GM21367 (cell line): ENCODE results near the gene FGF14.
"Not testable (repeated sequence)": the region's sequence is repeated elsewhere in the genome, so short reads cannot be mapped to it uniquely, and the experiment has no call there.

ENCODE experiments used
- ATAC-seq: cut with Tn5 transposase; IDR thresholded peaks from one replicate; pipeline ENCODE4 v1.9.1; 2021; ENCODE audit not compliant: unreplicated experiment

The FGF14 gene

DNA sequence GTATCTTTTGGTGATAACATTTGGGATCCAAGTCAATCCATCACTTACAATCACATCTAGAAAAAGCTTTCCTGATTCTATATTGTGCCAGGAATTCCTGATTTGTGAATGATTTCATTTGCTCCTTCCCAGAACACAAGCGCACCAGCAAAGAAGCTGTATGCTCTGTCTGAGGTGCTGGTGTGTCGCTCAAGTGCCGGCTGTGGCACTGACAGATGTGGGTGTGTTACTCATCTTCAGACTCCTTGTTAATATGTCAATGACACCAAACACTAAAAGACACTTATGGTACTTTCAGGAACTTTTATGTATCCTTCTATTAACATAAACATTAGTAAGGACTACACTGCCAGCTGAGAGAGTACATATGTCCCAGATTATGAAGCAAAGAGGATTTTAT lies 520.3 kb downstream of the FGF14 start:
- no peak for ATAC-seq

DNA sequence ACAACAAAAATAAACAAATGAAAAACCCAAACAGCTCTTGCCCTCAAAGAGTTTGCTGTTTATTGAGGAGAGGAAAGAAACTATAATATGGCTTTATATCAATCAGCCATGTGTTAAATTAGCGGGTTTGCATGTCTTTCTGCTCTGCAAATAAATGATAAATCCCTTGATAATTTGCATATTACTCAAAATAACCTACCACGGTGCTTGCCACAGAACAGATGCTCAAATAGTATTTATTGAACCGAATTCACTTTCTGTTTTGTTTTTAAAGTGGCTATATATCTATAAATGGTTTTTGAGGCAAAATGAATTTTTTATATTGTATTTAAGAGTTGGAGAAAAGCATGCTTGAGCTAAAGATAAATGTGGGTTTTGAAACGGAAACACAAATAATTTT lies 521.3 kb downstream of the FGF14 start:
- ATAC-seq = peak; percentile 49

DNA sequence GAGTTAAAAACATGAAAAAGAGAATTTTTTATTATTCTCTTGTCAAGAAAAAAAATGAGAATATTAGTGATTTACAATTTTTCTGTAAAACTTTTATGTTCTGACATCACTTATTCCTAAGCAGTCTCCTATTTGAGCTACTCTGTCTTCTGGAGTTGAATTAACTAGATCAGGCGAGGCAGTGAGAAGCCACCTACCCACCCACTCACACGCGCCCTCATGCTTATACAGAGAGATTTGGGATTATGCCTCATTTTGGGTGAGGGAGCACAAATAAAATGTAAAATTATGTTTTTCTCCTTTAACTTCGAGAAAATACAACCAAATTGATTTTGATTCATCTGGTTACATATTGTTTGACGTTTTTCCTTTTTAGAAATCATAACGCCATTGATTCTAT lies 524.9 kb downstream of the FGF14 start:
- ATAC-seq = no peak

DNA sequence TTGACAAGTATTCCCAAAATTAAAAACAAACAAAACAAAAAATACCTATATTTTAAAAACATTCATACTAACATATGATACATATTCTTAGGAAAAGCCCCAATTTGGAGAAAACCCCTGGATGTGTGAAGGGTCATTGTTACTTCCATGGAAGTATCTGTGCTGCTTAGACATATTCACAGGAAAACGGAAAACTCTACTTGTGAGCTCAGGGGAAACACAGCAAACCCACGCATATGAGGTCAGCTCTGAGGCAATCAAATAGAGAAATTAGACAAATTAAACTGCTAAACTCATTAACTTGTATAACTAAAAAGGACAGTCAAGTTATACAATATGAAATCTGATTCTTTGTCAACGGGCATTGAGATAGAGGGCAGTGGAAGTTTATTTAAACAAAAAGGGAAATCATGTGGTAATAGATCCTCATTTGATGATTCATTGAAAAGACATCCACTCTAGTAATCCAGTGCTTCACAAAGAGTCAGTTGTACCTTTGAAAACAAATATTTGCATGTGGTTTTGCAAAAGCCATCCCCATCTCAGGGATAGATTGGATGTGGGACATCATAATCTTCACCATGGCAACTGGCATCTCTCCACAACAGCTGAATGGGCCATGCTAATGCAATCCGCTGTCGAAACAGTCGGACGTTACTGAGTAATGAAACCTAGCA lies 526.0 kb downstream of the FGF14 start:
- no peak for ATAC-seq

DNA sequence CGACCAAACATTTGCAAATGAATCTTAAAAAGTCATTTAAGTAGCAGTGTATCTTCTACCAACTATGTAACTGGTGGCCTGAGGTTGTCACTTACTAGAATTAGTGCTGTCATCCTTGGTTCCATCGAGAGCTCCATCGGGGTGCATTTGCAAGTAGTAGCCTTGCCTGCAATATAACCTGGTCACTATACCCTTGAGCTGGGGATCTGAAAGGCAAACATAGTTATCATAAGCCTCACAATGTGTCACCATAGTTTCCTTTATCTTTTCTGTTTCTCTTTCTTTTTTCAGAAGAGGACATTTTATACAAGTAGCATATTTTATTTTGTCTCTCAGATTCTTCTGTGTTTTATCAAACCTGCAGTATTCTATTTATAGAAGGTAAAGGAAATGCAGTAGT lies 526.8 kb downstream of the FGF14 start:
- ATAC-seq = no peak

DNA sequence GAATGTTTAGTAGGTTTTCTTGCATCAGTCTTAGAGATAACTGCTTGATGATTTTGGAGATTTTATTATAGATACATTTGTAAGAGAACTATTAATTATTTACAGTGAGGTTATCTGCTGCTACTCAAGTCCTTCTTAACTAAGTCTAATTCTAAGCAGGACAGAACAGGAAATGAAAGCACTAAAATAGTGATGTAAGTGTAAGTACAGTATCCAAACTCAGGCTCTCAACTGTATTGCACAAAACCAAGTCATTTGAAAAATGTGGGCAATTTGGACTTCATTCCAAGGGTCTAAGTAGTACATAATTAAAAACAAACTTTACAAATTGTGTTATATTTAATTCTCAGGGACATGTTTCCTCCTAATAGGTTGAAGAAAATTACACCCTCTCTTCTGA lies 532.3 kb downstream of the FGF14 start:
- ATAC-seq = peak; percentile 86

DNA sequence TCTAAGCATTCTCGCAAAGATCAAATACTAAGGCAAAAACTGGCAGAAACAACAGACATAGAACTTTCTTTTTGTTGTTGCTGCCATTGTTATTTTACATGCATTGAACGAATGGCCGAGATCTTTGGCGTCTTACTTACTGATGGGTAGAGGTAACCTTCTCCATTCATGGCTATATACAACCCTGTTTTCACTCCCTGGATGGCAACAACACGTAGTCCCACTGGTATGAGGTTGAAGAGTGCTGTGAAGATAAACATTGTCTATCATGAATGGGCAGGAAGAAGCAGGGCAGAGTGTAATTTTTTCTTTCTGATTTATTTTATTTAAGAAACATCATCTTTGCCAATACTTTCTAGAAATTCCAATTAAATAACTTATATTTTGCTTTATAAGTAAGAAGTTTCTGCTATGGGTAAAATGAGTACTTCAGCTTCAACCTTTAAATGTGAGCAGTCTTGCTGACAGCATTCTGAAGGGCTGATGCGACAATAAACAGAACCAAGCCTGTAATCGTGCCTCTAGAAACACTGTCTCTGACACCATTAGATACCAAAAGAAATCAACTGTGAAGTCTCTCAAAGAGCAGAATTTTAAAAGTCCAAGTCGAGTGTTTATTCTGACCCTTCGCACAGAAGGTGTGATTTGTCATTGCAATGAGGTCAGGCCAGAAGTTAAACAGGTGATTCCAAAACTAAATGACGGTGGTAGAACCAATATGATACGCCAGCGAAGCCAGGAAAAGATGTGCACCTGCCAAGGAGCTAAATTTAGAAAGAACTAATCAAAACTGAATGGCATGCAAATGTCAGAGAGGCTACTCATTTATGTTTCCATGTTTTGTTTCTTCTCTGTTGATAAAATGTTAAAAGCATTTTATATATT lies 533.0 kb downstream of the FGF14 start:
- ATAC-seq = no peak

DNA sequence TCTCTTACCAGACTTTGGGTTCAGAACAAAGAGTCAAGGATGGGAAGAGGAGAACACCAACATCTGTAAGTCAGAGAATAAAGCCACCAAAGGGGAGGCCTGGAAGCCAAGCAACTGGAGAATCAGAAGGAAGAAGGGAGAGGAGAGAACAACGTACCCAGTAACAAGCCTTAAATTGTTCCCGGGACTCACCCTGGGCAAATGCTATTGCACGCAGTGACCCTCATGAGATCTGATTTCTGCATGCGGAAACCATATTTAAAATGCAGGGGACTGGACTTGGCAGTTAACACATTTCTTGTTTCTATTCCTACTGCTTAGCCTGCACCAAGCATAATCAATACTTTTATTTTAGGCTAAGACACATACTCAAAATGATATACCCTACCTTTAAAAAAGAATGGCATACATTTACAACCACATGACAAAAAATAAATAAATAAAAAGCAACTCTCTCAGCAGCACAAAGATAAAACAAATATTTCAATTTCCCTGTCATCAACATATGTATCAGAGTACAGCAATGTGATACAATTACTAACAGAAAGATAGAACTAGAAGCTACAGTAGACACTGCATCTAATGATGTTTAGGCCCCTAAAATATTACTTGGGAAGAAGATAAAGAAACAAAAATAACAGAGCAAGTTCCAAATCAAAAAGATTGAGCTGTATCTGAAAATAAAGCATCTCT lies 534.8 kb downstream of the FGF14 start:
- no peak for ATAC-seq

DNA sequence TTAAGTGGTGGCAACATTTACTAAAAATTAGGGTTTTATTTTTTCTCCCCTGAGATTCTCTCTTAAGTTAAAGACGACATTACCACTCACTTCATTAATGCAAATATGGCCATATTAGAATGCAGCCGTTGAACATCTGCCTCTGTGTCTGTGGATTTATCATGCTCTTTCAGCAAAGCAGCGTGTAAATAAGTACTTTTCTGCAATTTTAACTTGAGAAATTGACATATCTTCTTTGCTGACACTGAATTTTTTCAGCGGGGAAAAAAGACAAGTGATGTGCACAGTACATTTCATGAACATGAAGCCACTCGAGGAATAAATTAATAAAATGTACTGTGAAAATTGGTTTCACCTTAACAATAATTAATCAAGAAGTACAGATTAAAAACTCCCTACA lies 543.0 kb downstream of the FGF14 start:
- ATAC-seq = no peak

DNA sequence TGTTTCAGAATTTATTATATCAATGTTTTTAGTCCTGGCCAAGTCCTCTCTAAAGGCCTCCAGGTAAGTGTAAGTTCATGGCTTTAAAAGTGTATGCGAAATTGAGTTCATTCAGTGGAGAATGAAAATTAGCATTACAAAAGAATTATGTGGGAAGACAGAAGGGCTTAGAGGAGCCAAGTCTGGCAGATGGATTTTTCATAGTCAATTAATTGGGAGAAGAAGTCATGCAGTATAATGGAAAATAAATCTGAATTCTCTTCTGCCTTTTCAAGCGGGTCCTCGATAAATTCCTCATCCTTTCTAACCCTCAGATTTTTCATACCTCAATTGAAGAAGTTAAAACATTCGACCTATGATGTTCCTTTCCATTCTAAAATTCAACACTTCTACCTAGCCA lies 555.1 kb downstream of the FGF14 start:
- no peak for ATAC-seq

DNA sequence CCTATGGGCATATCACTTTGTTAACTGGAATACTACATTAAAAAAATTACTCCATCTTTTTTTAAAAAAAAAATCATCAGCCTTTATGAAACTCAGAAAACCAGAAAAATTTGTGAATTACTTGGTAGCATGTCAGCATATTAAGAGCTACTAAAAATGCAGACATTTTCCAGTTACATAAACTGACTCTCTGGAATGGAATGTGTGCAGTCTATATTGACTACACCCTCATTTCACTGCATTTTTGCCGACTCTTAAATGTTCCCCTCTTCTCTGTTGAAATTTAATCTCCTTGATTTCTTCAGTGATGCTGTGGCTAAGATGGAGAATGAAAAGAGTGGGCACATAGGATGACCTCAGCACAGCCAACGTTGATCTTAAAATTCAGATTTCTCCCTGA lies 555.6 kb downstream of the FGF14 start:
- no peak for ATAC-seq

DNA sequence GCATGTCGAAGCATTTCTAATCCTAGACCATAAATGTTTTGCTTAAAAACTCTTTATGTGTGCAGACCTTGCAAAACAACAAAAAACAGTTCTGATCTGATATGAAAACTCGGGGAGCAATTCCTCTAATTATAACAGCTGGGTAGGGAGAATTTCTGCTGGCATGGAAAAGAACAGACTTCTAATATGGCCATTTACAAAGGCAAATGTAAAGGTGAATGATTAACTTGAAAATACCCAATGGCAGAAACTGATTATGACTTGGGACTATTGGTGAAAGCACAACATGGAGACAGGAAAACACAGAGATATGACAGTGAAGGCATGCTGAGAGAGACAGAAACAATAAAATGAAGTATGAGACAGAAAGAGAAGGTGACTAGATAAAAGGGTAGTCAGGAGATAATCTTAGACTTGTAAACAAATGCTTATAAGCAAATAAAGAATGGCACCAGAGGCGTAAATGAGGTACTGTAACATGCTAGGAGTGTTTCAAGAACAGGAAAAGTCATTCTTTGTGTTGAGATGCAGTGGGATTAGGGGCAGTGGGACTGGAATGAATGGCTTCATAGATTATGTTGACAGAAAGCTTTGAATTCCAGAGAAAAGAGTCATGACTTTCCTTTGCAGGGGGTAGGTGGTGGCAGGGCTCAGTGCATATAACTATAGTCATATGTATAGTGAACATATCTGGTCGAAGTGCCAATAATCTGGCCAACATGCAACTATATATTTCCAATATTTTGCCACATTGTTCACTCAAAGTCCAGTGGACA lies 556.4 kb downstream of the FGF14 start:
- no peak for ATAC-seq

DNA sequence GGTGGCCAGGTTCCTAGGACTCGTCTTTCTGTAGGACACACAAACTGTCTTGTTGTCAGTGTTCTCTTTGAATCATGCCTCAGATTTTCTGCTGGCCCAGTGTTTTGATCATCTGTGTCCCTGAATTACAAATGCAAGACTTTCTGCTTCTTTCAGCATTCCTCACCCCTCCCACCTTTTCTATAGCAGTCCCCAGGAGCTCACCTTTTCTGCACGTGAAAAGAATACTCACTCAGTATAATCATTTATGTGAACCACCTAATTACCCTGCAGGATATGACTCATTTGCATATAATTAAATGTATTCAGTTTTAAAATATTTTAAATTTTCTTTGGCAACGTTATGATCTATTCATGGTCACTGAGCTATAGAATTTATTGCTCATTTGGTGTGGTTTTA lies 560.1 kb downstream of the FGF14 start:
- no peak for ATAC-seq

DNA sequence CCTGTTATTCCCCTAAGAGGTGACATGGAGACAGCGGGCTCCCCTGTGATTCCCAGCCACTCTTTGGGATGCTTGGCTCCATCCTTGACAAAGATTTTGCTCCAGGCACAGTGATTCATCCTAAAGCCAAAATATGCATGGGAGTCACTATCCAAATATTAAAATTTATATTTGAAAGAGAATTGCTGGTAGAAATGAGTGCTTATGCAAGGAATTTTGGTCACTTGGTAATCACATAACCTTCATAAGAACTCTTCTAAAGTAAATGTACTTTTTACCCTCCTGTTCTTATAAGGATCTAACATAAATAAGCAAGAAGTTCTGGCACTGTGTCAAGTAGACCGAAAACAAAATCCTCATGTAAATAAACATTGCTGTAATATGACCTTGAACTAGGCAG lies 563.5 kb downstream of the FGF14 start:
- no peak for ATAC-seq

DNA sequence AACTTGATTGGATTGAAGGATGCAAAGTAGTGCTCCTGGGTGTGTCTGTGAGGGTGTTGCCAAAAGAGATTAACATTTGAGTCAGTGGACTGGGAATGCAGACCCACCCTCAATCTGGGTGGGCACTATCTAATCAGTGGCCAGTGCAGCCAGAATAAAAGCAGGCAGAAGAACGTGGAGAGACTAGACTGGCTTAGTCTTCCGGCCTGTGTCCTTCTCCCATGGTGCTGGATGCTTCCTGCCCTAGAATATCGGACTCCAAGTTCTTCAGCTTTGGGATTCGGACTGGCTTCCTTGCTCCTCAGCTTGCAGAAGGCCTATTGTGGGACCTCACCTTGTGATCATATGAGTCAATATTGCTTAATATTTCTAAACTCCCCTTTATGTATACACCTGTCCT lies 564.1 kb downstream of the FGF14 start:
- not testable (repeated sequence) for ATAC-seq

DNA sequence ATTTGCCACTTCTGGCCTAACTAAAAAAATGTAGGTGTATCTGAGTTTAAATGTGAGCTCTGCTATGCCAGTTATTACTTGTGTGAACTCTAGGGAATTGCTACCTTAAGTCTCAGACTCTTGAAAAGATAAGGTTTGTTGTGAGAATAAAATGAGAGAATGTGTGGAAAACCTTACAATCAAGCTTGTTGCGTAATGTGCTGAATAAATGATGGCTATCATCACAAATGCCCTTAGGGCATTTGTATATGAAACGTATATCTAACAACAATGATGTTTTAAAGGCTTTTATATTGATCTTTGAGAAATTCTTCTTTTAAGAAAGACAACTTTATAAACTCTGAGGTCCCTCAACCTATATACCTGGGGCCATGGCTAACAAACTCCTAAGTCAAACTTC lies 564.6 kb downstream of the FGF14 start:
- ATAC-seq = no peak

DNA sequence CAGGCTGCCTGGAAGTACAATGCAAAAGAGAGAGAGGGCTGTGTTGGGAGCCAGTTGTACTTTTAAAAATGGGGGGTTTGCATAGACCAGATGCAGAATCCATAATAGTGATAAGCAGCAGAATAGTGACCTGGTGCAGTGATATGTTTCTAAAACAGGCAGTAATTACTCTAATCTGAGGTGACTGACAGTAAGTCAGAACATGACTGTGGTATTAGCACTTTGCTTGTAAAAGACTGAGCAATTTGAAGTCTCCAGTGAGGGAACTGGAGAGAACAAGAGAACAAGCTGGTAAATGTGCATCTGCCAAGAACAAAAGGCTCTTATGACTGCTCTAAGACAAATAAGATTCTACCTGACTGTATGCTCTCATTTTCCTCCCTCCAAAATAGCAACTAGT lies 565.9 kb downstream of the FGF14 start:
- no peak for ATAC-seq

DNA sequence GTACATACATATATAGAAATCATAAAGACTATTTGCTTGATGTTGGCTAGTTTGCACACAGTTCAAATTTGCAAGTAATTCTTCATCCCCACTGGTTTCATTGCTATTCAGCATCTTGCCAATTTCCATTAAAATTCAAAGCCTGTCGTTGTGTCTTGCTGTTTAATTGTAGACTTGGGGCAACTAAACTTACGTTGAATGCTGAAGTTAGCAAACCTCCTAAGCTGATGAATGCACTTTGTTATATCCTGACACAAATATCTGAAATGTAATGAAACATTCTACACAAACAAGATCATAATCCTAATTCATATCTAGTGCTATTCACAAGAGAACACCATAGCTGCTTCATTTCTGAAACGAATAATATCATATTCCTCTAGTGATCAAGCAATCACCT lies 568.2 kb downstream of the FGF14 start:
- no peak for ATAC-seq

DNA sequence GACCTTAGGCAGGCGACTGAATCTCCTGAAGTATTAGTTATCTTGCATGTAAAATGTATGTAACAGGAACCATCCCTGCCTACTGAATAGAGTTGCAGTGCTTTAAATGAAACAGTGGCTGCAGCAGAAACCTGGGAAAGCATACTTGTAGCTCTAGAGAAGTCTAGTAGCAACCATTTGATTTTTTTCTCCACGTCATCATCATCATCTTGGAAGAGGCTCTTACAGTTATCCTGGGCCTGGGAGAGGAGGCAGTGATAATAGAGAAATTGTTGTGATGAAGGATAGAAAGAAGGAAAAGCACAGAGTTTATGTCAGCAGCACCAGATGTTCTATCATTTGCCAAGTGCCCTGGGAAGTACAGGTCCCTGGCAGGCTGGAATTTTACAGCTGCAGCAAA lies 571.8 kb downstream of the FGF14 start:
- no peak for ATAC-seq

DNA sequence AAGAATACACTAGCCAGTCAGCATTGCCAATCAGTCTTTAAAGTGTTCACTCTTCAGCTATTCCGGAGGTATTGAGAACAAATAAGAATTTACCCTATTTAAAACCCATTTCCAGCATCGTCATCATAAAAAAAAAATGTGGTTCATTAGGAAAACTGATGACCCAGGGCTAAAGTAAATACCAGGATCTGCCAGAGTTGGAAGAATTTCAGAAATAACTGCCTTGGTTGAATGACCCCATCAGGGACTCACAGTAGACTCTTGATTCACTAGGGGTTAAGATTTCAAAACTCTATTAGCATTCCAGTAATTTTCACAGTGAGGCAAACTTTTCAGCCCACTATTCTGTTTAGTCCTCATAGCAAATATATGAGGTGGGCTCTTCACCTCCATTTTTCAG lies 572.4 kb downstream of the FGF14 start:
- no peak for ATAC-seq

DNA sequence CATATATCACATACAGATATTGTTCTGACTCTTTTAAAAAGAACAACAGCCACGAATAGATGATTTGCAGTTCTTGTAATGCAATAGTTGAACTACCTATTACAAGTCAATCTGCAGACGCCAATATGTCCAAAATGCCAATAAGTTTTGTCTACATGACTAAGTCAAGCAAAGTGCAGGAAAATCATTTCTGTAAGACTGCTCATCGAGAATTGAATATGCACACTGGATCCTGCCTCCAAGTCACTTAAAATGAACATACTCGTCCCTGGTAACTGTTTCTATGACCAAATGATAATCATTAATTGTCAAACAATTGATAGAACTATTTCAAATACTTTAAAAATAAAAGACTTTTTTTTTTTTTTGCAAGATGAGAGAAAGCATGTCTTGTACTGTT lies 573.7 kb downstream of the FGF14 start:
- no peak for ATAC-seq
